Skeletal muscle tissue (tissue), 4 donors: Measurements from ENCODE around the gene MRPL28. TPM values are rescaled to one million over a fixed set of nuclear protein-coding genes. Genes with fewer than 3 reads are reported as not detected.
"Not testable (repeated sequence)": the region's sequence is repeated elsewhere in the genome, so short reads cannot be mapped to it uniquely, and the experiment has no call there.

Source experiments
- H3K27ac ChIP-seq: one replicate; pipeline ENCODE4 v1.7.0; 2013; ENCODE audit warnings: mild to moderate bottlenecking, low read depth, low read length, inconsistent platforms
- H3K27me3 ChIP-seq, 3 donors: one replicate each; pipeline ENCODE4 v1.7.0; 2013; ENCODE audit warnings: low read length in 3 of 3; ENCODE audit not compliant: control insufficient read depth in 3 of 3, insufficient read depth in 3 of 3
- H3K36me3 ChIP-seq, 3 donors: one replicate each; pipeline ENCODE4 v1.7.0; 2013; ENCODE audit warnings: low read length in 3 of 3; ENCODE audit not compliant: control insufficient read depth in 3 of 3, insufficient read depth in 3 of 3
- H3K4me1 ChIP-seq, 3 donors: one replicate each; pipeline ENCODE4 v1.7.0; 2013; ENCODE audit warnings: low read length in 3 of 3, mild to moderate bottlenecking in 3 of 3; ENCODE audit not compliant: control insufficient read depth in 3 of 3, insufficient read depth in 3 of 3
- H3K4me3 ChIP-seq, 3 donors: one replicate each; pipeline ENCODE4 v1.7.0; 2013; ENCODE audit warnings: low read length in 3 of 3
- H3K9ac ChIP-seq, 3 donors: one replicate each; pipeline ENCODE4 v1.7.0; 2013; ENCODE audit warnings: low read length in 3 of 3, mild to moderate bottlenecking in 3 of 3, moderate library complexity in 2 of 3, low read depth in 1 of 3
- H3K9me3 ChIP-seq, 3 donors: one replicate each; pipeline ENCODE4 v1.7.0; 2013; ENCODE audit warnings: low read length in 3 of 3; ENCODE audit not compliant: control insufficient read depth in 3 of 3
- total RNA-seq: library from RNA; depleted of rRNA; stranded (reverse); fragments of >200 nt; gene quantifications from one replicate; pipeline ENCODE4 v1.2.3, GENCODE V29; 2014
- donor health status: Osteomylitis.

MRPL28 gene
- total RNA-seq, 1 donor from 2014 or later = 43.3 TPM

DNA sequence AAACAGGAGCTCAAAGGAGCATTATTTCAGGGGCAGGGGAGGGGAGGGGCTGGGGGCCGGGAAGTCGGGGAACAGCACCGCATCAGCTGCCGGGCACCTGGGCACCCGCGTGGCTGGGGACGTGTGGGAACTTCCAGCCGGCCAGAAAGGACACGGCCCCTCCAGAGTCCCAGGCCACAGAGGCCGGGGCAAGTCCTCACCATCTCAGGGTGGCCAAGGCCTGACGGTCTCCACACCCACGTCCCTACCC lies 10.3 kb upstream of the MRPL28 start:
- Histone ChIP-seq H3K36me3 (peaks cover 4 to 6% (median 6%) of the 10 kb centered on the region in 3 donors), H3K9ac (peak overlapping the region; percentile 57 to 83 (median 74)), H3K4me1 (peaks cover 20 to 33% (median 23%) of the 10 kb centered on the region in 3 donors), H3K9me3 (no peaks in the 10 kb centered on the region), H3K27ac (no peak overlapping the region), H3K27me3 (no peaks in the 10 kb centered on the region), H3K4me3 (peak overlapping the region; percentile 60 to 70 (median 68))

DNA sequence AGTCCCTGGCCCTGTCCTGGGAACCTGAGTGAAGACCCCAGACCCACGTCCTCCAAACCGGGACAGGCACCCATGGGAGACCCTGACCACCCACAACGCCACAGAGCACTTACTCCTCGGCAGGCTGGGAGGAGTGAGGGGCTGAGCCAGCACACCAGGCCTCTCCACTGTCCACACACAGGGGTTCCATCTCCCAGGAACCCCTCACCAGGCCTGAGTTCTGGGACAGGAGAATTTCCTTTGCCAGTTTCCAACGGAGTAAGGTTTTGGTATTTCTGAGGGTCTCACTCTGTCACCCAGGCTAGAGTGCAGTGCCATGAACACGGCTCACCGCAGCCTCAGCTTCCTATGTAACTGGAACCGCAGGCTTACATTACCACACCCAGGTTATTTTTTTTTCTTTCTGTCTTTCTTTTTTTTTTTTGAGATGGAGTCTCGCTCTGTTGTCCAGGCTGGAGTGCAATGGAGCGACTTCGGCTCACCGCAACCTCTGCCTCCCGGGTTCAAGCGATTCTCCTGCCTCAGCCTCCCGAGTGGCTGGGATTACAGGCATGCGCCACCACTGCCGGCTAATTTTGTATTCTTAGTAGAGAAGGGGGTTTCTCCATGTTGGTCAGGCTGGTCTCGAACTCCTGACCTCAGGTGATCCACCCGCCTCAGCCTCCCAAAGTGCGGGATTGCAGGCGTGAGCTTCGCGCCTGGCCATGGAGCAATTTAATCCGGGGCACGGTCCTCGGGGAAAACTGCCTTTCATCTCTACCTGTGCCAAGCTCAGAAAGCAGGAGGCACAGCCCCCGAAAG lies 9.8 kb upstream of the MRPL28 start:
- H3K4me1 ChIP-seq = peaks cover 20 to 33% (median 23%) of the 10 kb centered on the region in 3 donors
- H3K36me3 ChIP-seq = peaks cover 4 to 7% (median 6%) of the 10 kb centered on the region in 3 donors
- H3K27me3 ChIP-seq = no peaks in the 10 kb centered on the region
- H3K27ac ChIP-seq = no peak overlapping the region
- no peaks in the 10 kb centered on the region for H3K9me3 ChIP-seq
- no peak overlapping the region for H3K4me3 ChIP-seq
- H3K9ac ChIP-seq = peak overlapping the region in 1 of 3 donors; percentile 40

DNA sequence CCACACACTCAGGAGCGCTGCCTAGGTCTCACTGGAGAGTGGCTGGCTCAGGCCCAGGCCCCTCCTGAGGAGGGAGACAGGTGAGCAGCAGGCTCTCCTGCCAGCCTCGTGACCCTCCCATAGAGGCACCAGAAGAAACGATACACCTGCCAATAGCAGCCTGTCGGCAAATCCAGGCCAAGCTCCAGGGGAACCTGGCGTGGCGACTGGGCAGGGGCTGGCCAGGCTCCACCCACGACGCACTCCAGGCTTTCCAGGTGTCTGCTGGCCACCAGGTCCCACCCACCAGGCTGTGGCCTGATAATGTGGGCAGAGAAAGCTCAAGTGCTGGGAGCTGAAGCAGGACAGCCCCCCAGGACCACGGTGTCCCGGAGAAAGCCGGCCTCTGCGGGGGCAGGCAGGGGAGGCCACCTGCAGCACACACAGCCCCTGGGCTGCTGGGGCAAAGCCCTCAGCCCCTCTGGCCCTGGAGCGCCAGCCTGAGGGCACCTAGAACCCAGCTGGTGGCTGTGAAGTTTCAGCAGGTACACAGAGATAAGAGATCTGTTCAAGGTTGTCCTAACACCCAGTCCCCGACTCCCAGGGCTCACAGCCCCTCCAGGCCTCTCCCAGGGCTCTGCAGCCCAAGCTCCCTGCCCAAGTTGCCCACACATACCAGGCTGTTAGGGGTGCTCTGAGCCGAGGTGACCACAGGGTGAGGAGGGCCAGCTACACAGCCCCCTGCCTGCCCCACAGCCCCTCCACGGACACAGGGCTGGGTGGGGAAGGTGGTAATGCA lies 9.0 kb upstream of the MRPL28 start:
- H3K4me1 ChIP-seq = peaks cover 20 to 32% (median 21%) of the 10 kb centered on the region in 3 donors
- H3K27ac ChIP-seq = no peak overlapping the region
- H3K4me3 ChIP-seq = no peak overlapping the region

DNA sequence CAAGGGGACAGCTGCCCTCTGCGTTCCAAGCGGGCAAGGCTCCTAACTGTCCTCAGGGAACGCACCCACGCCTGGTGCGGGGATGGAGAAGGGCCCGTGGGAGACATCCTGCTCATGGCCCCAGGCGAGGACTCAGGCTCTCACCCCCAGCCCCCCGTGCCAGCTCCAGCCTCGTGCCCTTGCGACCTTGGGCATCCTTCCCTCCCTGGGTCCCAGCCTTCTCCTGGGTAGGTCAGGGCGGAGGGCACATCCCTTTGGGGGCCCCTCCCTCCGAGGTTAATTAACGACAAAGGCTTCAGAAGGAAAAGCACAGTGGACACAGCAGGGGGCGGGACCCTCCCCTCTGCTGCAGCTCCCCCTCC lies 8.5 kb upstream of the MRPL28 start:
- peaks cover 14 to 26% (median 15%) of the 10 kb centered on the region in 3 donors for H3K4me1 ChIP-seq
- no peak overlapping the region for H3K4me3 ChIP-seq
- no peak overlapping the region for H3K27ac ChIP-seq
- H3K9me3 ChIP-seq = no peaks in the 10 kb centered on the region
- no peaks in the 10 kb centered on the region for H3K27me3 ChIP-seq
- peaks cover 11 to 21% (median 15%) of the 10 kb centered on the region in 3 donors for H3K36me3 ChIP-seq
- H3K9ac ChIP-seq = no peak overlapping the region

More for the DNA sequence above, 9.0 kb upstream of the MRPL28 start:
- H3K27me3 ChIP-seq = no peaks in the 10 kb centered on the region
- peaks cover 7 to 15% (median 11%) of the 10 kb centered on the region in 3 donors for H3K36me3 ChIP-seq
- H3K9ac ChIP-seq = peak overlapping the region in 1 of 3 donors; percentile 25
- no peaks in the 10 kb centered on the region for H3K9me3 ChIP-seq

DNA sequence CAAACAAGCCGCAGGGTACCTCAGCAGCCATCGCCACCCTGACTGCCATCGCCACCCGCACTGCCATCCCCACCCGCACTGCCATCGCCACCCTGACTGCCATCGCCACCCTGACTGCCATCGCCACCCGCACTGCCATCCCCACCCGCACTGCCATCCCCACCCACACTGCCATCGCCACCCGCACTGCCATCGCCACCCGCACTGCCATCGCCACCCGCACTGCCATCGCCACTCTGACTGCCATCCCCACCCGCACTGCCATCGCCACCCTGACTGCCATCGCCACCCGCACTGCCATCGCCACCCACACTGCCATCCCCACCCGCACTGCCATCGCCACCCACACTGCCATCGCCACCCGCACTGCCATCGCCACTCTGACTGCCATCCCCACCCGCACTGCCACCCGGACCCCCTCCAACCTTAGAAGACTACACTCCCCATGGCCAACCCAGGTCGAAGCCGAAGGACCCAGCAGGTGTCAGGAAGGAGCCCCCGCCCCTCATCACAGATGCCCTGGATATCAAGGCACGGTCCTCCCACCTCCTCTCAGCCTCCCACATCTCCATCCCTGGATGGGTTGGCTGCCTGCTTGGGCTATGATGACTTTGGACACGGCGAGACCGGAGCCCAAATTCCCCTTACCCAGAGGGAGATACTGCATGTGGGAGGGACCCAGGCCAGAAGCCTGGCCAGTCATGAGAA lies 7.9 kb upstream of the MRPL28 start:
- H3K27me3 ChIP-seq, H3K4me3 ChIP-seq, H3K9ac ChIP-seq, H3K27ac ChIP-seq, H3K9me3 ChIP-seq: not testable (repeated sequence)
- peaks cover 12 to 23% (median 15%) of the 10 kb centered on the region in 3 donors for H3K36me3 ChIP-seq
- H3K4me1 ChIP-seq = peaks cover 9 to 21% (median 12%) of the 10 kb centered on the region in 3 donors

DNA sequence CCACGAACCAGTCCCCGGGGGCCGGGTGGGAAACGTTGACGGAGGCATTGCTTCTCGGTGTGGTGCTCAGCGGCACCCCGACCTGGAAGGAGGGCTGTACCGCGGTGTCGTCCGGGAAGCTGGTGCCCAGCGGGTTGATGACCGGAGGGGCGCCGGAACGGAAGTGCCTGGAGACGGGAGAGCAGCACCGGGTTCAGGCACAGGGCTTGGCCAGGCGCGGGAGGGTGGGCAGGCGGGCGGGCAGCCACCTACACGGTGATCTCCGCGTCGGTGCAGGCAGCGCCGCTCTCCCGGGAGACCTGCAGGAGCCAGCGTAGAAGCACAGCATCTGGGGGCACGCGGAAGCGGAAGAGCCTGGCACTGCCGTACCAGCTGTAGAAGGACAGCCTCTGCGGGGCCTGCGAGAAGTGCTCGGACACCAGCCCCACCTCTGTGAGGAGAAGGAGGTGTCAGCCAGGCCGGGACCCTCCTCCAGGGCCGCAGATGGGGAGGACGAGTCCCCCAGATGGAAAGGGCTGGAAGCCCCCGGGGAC lies 7.1 kb upstream of the MRPL28 start:
- H3K9me3 ChIP-seq = no peaks in the 10 kb centered on the region
- H3K4me1 ChIP-seq = peaks cover 2 to 18% (median 8%) of the 10 kb centered on the region in 3 donors
- no peaks in the 10 kb centered on the region for H3K27me3 ChIP-seq
- no peak overlapping the region for H3K27ac ChIP-seq
- H3K36me3 ChIP-seq = peaks cover 12 to 26% (median 19%) of the 10 kb centered on the region in 3 donors
- no peak overlapping the region for H3K9ac ChIP-seq
- H3K4me3 ChIP-seq = no peak overlapping the region

DNA sequence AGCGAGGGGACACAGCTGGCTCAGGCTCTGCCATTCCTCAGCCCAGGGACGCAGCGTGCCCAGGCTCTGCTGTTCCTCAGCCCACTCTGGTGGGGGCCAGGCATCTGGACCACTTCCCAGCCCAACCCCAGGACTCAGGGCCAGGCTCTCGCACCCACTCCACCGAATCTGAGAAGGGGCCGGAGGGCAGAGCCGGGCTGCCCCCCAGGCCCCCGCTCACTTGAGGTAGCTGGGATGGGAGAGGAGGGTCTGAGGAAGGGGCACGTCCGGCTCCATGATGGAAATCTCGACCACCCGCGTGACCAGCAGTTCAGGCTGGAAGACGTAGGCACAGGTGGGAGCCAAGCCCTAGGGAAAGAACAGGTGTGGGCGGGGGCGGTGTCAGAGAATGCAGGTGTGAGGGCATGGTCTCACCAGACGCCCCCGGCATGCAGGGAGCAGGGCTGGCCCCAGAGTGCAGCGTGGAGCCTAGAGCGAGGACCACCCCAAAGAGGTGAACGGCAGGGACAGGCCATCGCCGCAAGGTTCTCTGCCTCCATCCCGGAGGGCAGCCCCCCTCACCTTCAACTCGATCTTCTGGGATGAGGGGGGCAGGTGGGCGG lies 6.6 kb upstream of the MRPL28 start:
- H3K9me3 ChIP-seq = no peaks in the 10 kb centered on the region
- peaks cover 2 to 14% (median 8%) of the 10 kb centered on the region in 3 donors for H3K4me1 ChIP-seq
- no peak overlapping the region for H3K9ac ChIP-seq
- H3K27me3 ChIP-seq = no peaks in the 10 kb centered on the region
- H3K27ac ChIP-seq = no peak overlapping the region
- no peak overlapping the region for H3K4me3 ChIP-seq
- peaks cover 16 to 30% (median 22%) of the 10 kb centered on the region in 3 donors for H3K36me3 ChIP-seq

DNA sequence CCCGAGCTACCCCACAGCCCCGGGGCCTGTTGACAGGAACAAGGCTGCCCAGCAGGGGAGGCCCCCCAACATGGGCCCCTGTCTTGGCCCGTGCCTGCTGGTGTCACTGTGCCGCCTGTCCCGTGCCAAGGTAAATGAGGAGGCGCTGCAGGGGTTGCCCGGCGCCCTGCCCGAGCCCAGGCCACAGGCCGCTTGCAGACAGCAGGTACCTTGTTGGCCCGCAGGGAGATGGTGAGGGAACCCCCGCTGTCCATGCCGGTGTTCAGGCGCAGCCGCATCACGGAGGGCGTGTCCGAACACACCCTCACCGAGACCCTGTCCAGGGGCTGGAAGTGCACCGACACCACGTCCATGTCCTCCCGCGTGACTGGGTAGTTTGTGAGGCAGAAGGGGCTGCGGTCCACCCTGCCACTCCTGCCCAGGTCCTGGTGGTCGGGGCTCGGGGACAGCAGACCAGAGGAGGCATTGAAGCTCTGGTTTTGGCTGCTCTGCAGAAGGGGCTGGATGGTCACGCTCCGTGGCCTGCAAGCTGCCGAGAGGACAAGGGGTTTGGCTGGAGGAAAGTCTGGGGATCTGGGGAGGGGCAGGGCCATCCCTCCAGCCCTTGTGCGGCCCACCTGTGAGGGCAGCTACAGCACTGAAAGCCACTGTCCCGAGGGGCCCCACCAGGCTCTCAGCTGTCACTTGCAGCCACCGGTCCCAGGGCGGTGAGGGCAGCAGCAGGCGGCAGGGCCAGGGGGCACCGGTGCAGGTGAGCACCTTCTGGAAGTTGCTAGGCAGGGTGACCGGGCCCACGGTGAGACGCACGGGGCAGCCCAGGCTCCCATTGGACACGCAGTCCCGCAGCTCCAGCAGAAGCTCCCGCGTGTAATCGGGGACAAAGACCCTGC lies 5.8 kb upstream of the MRPL28 start:
- H3K4me3 ChIP-seq = no peak overlapping the region
- no peaks in the 10 kb centered on the region for H3K27me3 ChIP-seq
- H3K9me3 ChIP-seq = no peaks in the 10 kb centered on the region
- H3K27ac ChIP-seq = no peak overlapping the region
- no peak overlapping the region for H3K9ac ChIP-seq
- H3K36me3 ChIP-seq = peaks cover 16 to 30% (median 25%) of the 10 kb centered on the region in 3 donors
- H3K4me1 ChIP-seq = peaks cover 2 to 14% (median 8%) of the 10 kb centered on the region in 3 donors

DNA sequence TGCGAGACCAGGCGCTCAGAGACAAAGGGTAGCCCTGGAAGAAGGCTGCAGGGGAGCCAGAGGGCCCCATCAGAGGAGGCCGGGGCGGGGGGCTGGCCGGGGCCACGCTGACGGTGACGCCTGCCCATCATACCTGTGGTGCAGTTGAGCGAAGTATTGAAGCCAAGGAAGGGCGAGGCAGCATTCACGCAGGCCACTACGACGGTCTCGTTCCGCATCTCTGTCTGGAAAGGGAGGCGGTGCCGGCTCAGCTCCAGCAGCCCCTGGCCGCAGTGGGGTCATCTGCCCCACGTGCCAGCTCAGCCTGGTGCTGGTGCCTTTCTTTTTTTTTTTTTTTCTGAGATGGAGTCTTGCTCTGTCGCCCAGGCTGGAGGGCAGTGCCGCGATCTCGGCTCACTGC lies 4.9 kb upstream of the MRPL28 start:
- H3K9ac ChIP-seq = no peak overlapping the region
- no peak overlapping the region for H3K27ac ChIP-seq
- H3K27me3 ChIP-seq = no peaks in the 10 kb centered on the region
- H3K9me3 ChIP-seq = no peaks in the 10 kb centered on the region
- peaks cover 4 to 10% (median 9%) of the 10 kb centered on the region in 3 donors for H3K4me1 ChIP-seq
- H3K36me3 ChIP-seq = peaks cover 16 to 30% (median 25%) of the 10 kb centered on the region in 3 donors
- H3K4me3 ChIP-seq = no peak overlapping the region
